ENCODE measurements around the gene GJE1.

The GJE1 gene

GRCh38 chr6:142167071-142167470 is 34.3 kb downstream of the GJE1 start:
- H3K9me3 ChIP-seq (ENCODE audit: control insufficient read depth, insufficient read depth, low read depth, low read length) = no peaks in the 10 kb centered on the region
- H3K9ac ChIP-seq (ENCODE audit: low read length) = no peak overlapping the region
- 0 out of 2 replicates have a peak, but pooled peaks cover 4% of the 10 kb centered on the region for H3K4me1 ChIP-seq (ENCODE audit: control insufficient read depth, insufficient read depth, low read length)
- no peak overlapping the region for H3K27ac ChIP-seq (ENCODE audit: low read depth, low read length)
- H3K36me3 ChIP-seq (ENCODE audit: control insufficient read depth, insufficient read depth, low read length) = peaks cover 45% of the 10 kb centered on the region
- H3K4me3 ChIP-seq (ENCODE audit: low read depth, low read length) = no peak overlapping the region
- H3K27me3 ChIP-seq (ENCODE audit: control insufficient read depth, insufficient read depth, low read length) = no peaks in the 10 kb centered on the region

DNA sequence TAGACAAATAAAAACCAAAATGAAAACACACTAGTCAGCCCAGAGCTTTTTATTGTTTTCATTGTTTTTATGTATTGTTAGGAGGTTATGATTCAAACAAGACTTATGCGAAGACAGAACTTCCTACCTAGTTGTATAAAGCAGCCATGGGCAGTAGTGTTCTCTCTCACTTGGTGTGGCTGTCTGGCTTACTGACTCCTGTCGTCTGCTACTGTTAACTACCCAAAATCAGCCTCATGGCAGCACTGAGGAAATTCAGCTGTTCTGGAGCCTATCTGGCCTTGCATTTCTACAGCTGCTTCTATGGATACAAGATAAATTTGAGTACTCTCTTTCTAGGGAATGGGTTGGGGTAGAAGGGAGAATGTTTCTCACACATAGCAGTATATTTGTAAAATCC is 34.8 kb downstream of the GJE1 start:
- no peaks in the 10 kb centered on the region for H3K9me3 ChIP-seq (ENCODE audit: control insufficient read depth, insufficient read depth, low read depth, low read length)
- no peak overlapping the region for H3K4me3 ChIP-seq (ENCODE audit: low read depth, low read length)
- peaks cover 49% of the 10 kb centered on the region for H3K36me3 ChIP-seq (ENCODE audit: control insufficient read depth, insufficient read depth, low read length)

DNA sequence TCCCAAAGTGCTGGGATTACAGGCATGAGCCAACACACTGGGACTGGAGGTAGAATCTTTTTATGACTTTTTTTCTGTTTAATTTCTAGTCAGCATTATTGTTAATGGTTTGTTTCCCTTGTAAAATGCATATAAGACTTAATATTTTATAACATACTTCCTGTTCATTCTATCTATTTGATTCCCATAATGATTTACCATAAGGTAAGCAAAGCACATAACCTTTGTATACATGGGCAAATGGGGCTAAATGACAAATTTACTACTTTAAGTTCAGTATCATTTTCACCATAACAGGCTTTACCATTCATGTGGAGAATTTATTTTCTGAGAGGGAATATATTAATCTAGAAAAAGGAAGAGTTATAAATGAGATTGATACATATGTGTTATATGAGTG is 38.6 kb downstream of the GJE1 start:
- H3K4me3 ChIP-seq (ENCODE audit: low read depth, low read length) = no peak overlapping the region
- H3K36me3 ChIP-seq (ENCODE audit: control insufficient read depth, insufficient read depth, low read length) = peaks cover 71% of the 10 kb centered on the region
- no peak overlapping the region for H3K27ac ChIP-seq (ENCODE audit: low read depth, low read length)
- no peaks in the 10 kb centered on the region for H3K27me3 ChIP-seq (ENCODE audit: control insufficient read depth, insufficient read depth, low read length)
- no peaks in the 10 kb centered on the region for H3K4me1 ChIP-seq (ENCODE audit: control insufficient read depth, insufficient read depth, low read length)
- no peaks in the 10 kb centered on the region for H3K9me3 ChIP-seq (ENCODE audit: control insufficient read depth, insufficient read depth, low read depth, low read length)
- H3K9ac ChIP-seq (ENCODE audit: low read length) = no peak overlapping the region

More for the DNA sequence above, 34.8 kb downstream of the GJE1 start:
- no peak overlapping the region for H3K27ac ChIP-seq (ENCODE audit: low read depth, low read length)
- H3K4me1 ChIP-seq (ENCODE audit: control insufficient read depth, insufficient read depth, low read length) = 0 out of 2 replicates have a peak, but pooled peaks cover 4% of the 10 kb centered on the region
- H3K27me3 ChIP-seq (ENCODE audit: control insufficient read depth, insufficient read depth, low read length) = no peaks in the 10 kb centered on the region
- H3K9ac ChIP-seq (ENCODE audit: low read length) = no peak overlapping the region

DNA sequence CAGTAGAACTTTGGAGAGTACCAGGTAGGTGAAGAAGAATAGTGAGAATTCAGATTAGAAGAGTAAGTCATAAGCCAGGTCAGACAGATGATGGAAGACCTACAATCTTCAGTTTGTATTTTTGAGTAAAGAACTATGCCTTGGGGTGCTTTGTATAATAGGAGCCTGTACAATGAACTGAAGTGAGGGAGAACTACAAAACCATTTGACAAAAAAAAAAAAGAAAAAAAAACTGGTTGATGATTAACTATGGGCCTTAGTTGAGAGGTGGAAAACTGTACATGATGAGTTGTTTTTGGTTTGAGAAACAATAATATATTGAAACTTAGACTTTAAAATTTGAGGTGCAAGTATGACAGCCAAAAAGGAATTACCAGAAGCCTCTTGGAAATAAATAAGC is 40.0 kb downstream of the GJE1 start:
- Histone ChIP-seq H3K27me3 (ENCODE audit: control insufficient read depth, insufficient read depth, low read length) (no peaks in the 10 kb centered on the region), H3K27ac (ENCODE audit: low read depth, low read length) (no peak overlapping the region), H3K36me3 (ENCODE audit: control insufficient read depth, insufficient read depth, low read length) (peaks cover 62% of the 10 kb centered on the region), H3K4me3 (ENCODE audit: low read depth, low read length) (no peak overlapping the region), H3K4me1 (ENCODE audit: control insufficient read depth, insufficient read depth, low read length) (no peaks in the 10 kb centered on the region), H3K9ac (ENCODE audit: low read length) (no peak overlapping the region), H3K9me3 (ENCODE audit: control insufficient read depth, insufficient read depth, low read depth, low read length) (no peaks in the 10 kb centered on the region)

- no peaks in the 10 kb centered on the region for H3K27me3 ChIP-seq (ENCODE audit: control insufficient read depth, insufficient read depth, low read length)
- no peaks in the 10 kb centered on the region for H3K9me3 ChIP-seq (ENCODE audit: control insufficient read depth, insufficient read depth, low read depth, low read length)
- no peak overlapping the region for H3K9ac ChIP-seq (ENCODE audit: low read length)
- H3K4me3 ChIP-seq (ENCODE audit: low read depth, low read length) = no peak overlapping the region
- H3K27ac ChIP-seq (ENCODE audit: low read depth, low read length) = no peak overlapping the region
- peaks cover 65% of the 10 kb centered on the region for H3K36me3 ChIP-seq (ENCODE audit: control insufficient read depth, insufficient read depth, low read length)
- no peaks in the 10 kb centered on the region for H3K4me1 ChIP-seq (ENCODE audit: control insufficient read depth, insufficient read depth, low read length)
Measured at GRCh38 chr6:142173980-142174379, 41.3 kb downstream of the GJE1 start.

DNA sequence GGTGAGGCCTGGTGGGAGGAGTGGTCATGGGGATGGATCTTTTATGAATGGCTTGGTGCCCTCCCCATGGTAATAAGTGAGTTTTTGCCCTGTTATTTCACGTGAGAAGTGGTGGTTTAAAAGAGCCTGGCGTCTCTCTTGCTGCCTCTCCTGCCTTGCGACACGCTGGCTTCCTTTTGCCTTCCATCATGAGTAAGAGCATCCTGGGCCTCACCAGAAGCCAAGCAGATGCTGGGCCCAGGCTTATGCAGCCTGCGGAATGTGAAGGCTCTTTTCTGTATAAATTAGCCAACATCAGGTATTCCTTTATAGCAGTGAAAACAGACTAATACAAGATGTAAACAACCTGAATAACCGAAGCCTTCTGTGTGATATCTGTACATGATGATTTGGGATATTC is 42.0 kb downstream of the GJE1 start:
- Histone ChIP-seq H3K27ac (ENCODE audit: low read depth, low read length) (no peak overlapping the region), H3K36me3 (ENCODE audit: control insufficient read depth, insufficient read depth, low read length) (peaks cover 58% of the 10 kb centered on the region)

DNA sequence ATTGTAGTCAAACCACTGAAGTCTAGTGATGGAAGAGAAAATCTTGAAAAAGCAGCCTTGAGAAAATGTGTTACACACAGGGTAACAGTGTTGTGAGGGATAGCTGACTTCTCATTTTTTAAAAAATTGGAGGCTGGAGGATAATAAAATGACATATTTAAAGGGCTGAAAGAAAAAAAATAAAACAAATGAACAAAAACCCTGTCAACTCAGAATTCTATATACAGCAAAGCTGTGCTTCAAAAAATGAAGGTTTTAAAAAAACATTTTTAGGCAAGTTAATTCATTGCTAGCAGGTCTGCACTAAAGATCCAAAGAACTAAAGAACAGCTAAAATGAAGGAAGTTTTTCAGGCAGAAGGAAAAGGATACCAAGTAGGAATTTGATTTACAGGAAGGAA is 45.4 kb downstream of the GJE1 start:
- Histone ChIP-seq H3K27me3 (ENCODE audit: control insufficient read depth, insufficient read depth, low read length) (no peaks in the 10 kb centered on the region), H3K36me3 (ENCODE audit: control insufficient read depth, insufficient read depth, low read length) (peaks cover 34% of the 10 kb centered on the region), H3K4me1 (ENCODE audit: control insufficient read depth, insufficient read depth, low read length) (no peaks in the 10 kb centered on the region), H3K4me3 (ENCODE audit: low read depth, low read length) (no peak overlapping the region), H3K9ac (ENCODE audit: low read length) (no peak overlapping the region), H3K9me3 (ENCODE audit: control insufficient read depth, insufficient read depth, low read depth, low read length) (no peaks in the 10 kb centered on the region), H3K27ac (ENCODE audit: low read depth, low read length) (no peak overlapping the region)

More for the DNA sequence above, 42.0 kb downstream of the GJE1 start:
- no peaks in the 10 kb centered on the region for H3K9me3 ChIP-seq (ENCODE audit: control insufficient read depth, insufficient read depth, low read depth, low read length)
- no peak overlapping the region for H3K9ac ChIP-seq (ENCODE audit: low read length)
- no peaks in the 10 kb centered on the region for H3K27me3 ChIP-seq (ENCODE audit: control insufficient read depth, insufficient read depth, low read length)
- H3K4me3 ChIP-seq (ENCODE audit: low read depth, low read length) = no peak overlapping the region
- no peaks in the 10 kb centered on the region for H3K4me1 ChIP-seq (ENCODE audit: control insufficient read depth, insufficient read depth, low read length)

DNA sequence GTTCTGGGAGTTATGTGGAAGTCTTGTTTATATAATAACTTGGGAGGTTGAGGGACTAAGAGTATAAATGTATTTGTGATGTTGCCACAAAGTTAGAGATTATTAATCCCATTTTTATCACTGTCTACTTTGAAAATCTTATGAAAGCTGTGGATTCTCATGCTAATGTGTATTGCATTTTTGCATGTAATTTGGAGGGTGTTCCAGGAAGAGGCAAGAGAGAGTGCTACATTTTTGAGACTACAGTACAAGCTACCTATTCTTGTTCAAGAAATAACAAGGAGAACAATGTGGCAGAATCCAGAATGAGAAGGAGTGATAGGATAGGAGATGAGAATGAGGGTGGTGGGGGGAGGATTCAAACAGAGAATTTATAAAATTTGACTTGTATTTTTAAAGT is 49.3 kb downstream of the GJE1 start:
- Histone ChIP-seq H3K9me3 (ENCODE audit: control insufficient read depth, insufficient read depth, low read depth, low read length) (no peaks in the 10 kb centered on the region), H3K4me1 (ENCODE audit: control insufficient read depth, insufficient read depth, low read length) (no peaks in the 10 kb centered on the region), H3K9ac (ENCODE audit: low read length) (no peak overlapping the region), H3K36me3 (ENCODE audit: control insufficient read depth, insufficient read depth, low read length) (peaks cover 10% of the 10 kb centered on the region), H3K4me3 (ENCODE audit: low read depth, low read length) (no peak overlapping the region), H3K27me3 (ENCODE audit: control insufficient read depth, insufficient read depth, low read length) (no peaks in the 10 kb centered on the region), H3K27ac (ENCODE audit: low read depth, low read length) (no peak overlapping the region)

DNA sequence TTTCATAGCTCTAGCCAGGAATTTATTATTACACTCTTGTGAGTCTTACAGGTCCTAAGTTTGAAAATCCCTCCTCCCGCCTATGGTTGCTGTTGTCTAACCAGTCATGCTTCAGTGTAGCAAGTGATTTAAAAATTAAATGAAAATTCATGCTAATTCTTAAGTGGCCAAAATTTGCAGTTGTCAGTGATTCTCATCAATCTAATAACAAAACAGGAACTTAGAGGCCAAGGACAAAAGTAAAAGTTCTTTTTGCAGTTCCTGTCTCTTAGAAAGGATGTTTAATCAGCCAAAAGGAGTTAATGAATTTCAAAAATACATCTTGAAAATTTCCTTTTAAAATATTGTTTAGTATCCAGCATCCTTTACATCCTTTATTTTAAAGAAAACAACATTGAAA is 50.6 kb downstream of the GJE1 start:
- no peaks in the 10 kb centered on the region for H3K27me3 ChIP-seq (ENCODE audit: control insufficient read depth, insufficient read depth, low read length)
- H3K4me3 ChIP-seq (ENCODE audit: low read depth, low read length) = no peak overlapping the region
- H3K9me3 ChIP-seq (ENCODE audit: control insufficient read depth, insufficient read depth, low read depth, low read length) = no peaks in the 10 kb centered on the region
- no peak overlapping the region for H3K9ac ChIP-seq (ENCODE audit: low read length)
- 0 out of 2 replicates have a peak, but pooled peaks cover 4% of the 10 kb centered on the region for H3K36me3 ChIP-seq (ENCODE audit: control insufficient read depth, insufficient read depth, low read length)
- H3K4me1 ChIP-seq (ENCODE audit: control insufficient read depth, insufficient read depth, low read length) = no peaks in the 10 kb centered on the region
- H3K27ac ChIP-seq (ENCODE audit: low read depth, low read length) = no peak overlapping the region

DNA sequence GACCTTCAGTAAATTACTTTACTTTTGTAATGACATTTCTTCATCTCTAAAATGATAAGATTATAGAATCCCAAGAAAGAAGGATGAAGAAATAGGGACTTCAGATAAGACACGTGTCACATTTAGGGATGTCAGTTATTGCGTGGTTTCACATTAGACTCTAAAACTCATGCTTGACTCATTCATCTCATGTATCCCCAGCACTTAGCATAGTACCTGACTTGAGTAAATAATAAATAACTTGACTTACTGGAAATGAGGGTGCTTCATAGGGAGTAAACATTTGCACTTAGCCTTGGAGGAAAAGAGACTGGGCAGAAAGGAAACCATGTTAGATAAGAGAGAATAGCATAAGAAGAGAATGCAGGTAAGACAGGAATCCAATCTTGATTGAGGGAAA is 51.6 kb downstream of the GJE1 start:
- Histone ChIP-seq H3K27me3 (ENCODE audit: control insufficient read depth, insufficient read depth, low read length) (no peaks in the 10 kb centered on the region), H3K9ac (ENCODE audit: low read length) (no peak overlapping the region), H3K36me3 (ENCODE audit: control insufficient read depth, insufficient read depth, low read length) (0 out of 2 replicates have a peak, but pooled peaks cover 4% of the 10 kb centered on the region), H3K4me3 (ENCODE audit: low read depth, low read length) (no peak overlapping the region), H3K9me3 (ENCODE audit: control insufficient read depth, insufficient read depth, low read depth, low read length) (no peaks in the 10 kb centered on the region), H3K4me1 (ENCODE audit: control insufficient read depth, insufficient read depth, low read length) (no peaks in the 10 kb centered on the region), H3K27ac (ENCODE audit: low read depth, low read length) (no peak overlapping the region)
